Right lobe of liver (tissue), 6 donors: ENCODE results near the gene ARHGEF35. TPM values are rescaled to one million over a fixed set of nuclear protein-coding genes. Genes with fewer than 3 reads are reported as not detected.
"Not testable (repeated sequence)": the region's sequence is repeated elsewhere in the genome, so short reads cannot be mapped to it uniquely, and the experiment has no call there.

Experiments
- ATAC-seq, 4 donors: fragments of 200-7000 bp; cut with Tn5 transposase; one replicate each; pipeline ENCODE4 v1.9.1; 2020; ENCODE audit warnings: mild to moderate bottlenecking in 4 of 4, moderate library complexity in 4 of 4
- DNase-seq, 3 donors: peaks; one replicate each; pipeline ENCODE4 v3.0.0-alpha.2; 2020
- H3K27ac ChIP-seq, 3 donors: fragments of 200-600 bp; one replicate each; pipeline ENCODE4 v1.8.0; 2022
- H3K27me3 ChIP-seq, 2 donors: fragments of 200-600 bp; one replicate each; pipeline ENCODE4 v1.8.0; 2022
- H3K36me3 ChIP-seq, 4 donors: fragments of 200-600 bp; sonication (generic) in 1 of 4; one replicate each; pipeline versions ENCODE4 v1.5.1 to v1.8.0; 2017 to 2022; ENCODE audit warnings: control low read depth in 1 of 4
- H3K4me1 ChIP-seq, 4 donors: fragments of 200-600 bp; sonication (generic) in 1 of 4; one replicate each; pipeline versions ENCODE4 v1.5.1 to v1.8.0; 2017 to 2022; ENCODE audit warnings: control low read depth in 1 of 4
- H3K4me3 ChIP-seq, 3 donors: fragments of 200-600 bp; one replicate each; pipeline ENCODE4 v1.8.0; 2022
- H3K9me3 ChIP-seq, 4 donors: fragments of 200-600 bp; sonication (generic) in 1 of 4; one replicate each; pipeline versions ENCODE4 v1.5.1 to v1.8.0; 2017 to 2022; ENCODE audit warnings: control low read depth in 1 of 4
- CTCF ChIP-seq, 4 donors: fragments of 200-600 bp in 3 of 4; fragments of 450-650 bp in 1 of 4; IDR thresholded peaks; one replicate each; pipeline versions ENCODE4 v1.5.1 to v1.8.0; 2016 to 2022; ENCODE audit warnings: antibody characterized with exemption in 4 of 4, mild to moderate bottlenecking in 2 of 4
- POLR2A ChIP-seq: fragments of 450-650 bp; IDR thresholded peaks from one replicate; pipeline ENCODE4 v1.6.1; 2017; ENCODE audit warnings: antibody characterized with exemption, mild to moderate bottlenecking
- WGBS: methylation state at CpG from one replicate; pipeline ENCODE4 v1.1.6; 2018; ENCODE audit warnings: low coverage, low lambda C conversion rate; ENCODE audit not compliant: insufficient coverage; ENCODE audit errors: missing lambda C conversion rate; 5-methylcytosine and 5-hydroxymethylcytosine counted together
- intact Hi-C, 2 donors: fragments of 100-400 bp; cut with DNase I; formaldehyde crosslinking; loops; one replicate each; pipeline versions ENCODE4 v1.11.2 to v1.14.1; 2022
- total RNA-seq, 6 experiments: library from RNA; depleted of rRNA in 2 of 6; stranded (reverse); fragments of >200 nt in 2 of 6; fragmentation: NEBNext Ultra II Directional in 3 of 6; extraction: Animal tissue kit (Norgen Biotek cat#: 25700) in 3 of 6; gene quantifications; one replicate each; pipeline versions ENCODE4 v1.1.0 to v1.2.4, GENCODE V29; 2016 to 2023
- donor health status: DM: no; HTN: yes; CAD: no.
- donor health status: DM: no; HTN: no; CAD: no.
- donor health status: DM: no; HTN: no; CAD: no.
- donor health status: DM: no; HTN: yes; CAD: no.
- donor health status: DM: no; HTN: yes; CAD: no.

The ARHGEF35 gene
- total RNA-seq, 6 experiments from 2014 or later: 3.6 to 10.8 (median 5.8) TPM

GRCh38 chr7:144178380-144179164, 17.1 kb downstream of the ARHGEF35 start:
- H3K27me3 ChIP-seq, H3K27ac ChIP-seq, H3K4me1 ChIP-seq, DNase-seq, H3K9me3 ChIP-seq, H3K4me3 ChIP-seq, H3K36me3 ChIP-seq, intact Hi-C loops: not testable (repeated sequence)
- peak; percentile 42 to 46 (median 45) for TF ChIP-seq CTCF (IDR thresholded peaks at IDR 0.05)
- ATAC-seq: peak; percentile 70 to 88 (median 81)
- 5% methylated on average over 3 of the region's 10 CpGs for WGBS

GRCh38 chr7:144174613-144175012, 21.0 kb downstream of the ARHGEF35 start:
- 82% methylated on average over 5 of the region's 5 CpGs for WGBS
- H3K9me3 ChIP-seq: no peaks in the 10 kb centered on the region
- intact Hi-C loops: no loop called here

GRCh38 chr7:144171594-144172350, 23.9 kb downstream of the ARHGEF35 start:
- H3K36me3 ChIP-seq, H3K9me3 ChIP-seq, H3K27ac ChIP-seq, DNase-seq, H3K4me1 ChIP-seq, H3K27me3 ChIP-seq, ATAC-seq, H3K4me3 ChIP-seq, intact Hi-C loops: not testable (repeated sequence)
- 63% methylated on average over 3 of the region's 4 CpGs for WGBS

More at GRCh38 chr7:144174613-144175012, 21.0 kb downstream of the ARHGEF35 start:
- Histone ChIP-seq H3K4me3 (no peak overlapping the region), H3K36me3 (no peaks in the 10 kb centered on the region), H3K27me3 (no peaks in the 10 kb centered on the region), H3K27ac (no peak overlapping the region), H3K4me1 (no peaks in the 10 kb centered on the region)
- no peak for ATAC-seq
- no peak for TF ChIP-seq CTCF (IDR thresholded peaks at IDR 0.05)
- no peak for TF ChIP-seq POLR2A
- no peak for DNase-seq

DNA sequence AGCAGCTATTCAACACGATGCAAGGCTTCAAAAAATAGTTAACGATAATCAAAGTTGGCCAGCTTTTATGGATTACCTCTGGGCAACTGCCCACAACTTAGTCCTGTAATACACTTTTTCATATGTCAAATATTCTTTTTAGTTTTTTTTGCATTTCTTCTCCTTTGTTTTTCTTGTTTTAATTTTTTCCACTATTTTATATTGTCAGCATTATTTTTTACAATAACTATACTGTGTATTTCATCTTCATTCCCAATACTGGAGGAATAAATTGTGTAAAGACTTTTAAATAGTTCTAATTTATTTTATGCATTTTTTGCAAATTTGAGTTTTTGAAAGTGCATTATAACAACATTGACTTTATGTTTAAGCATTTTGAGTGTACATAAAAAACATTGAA, 30.8 kb downstream of the ARHGEF35 start:
- WGBS: 70% methylated on average over 2 of the region's 2 CpGs
- Histone ChIP-seq H3K36me3 (no peaks in the 10 kb centered on the region), H3K27me3 (no peaks in the 10 kb centered on the region), H3K9me3 (no peaks in the 10 kb centered on the region), H3K4me3 (no peak overlapping the region), H3K27ac (no peak overlapping the region), H3K4me1 (no peaks in the 10 kb centered on the region)
- ATAC-seq (no peak), DNase-seq (no peak)
- TF ChIP-seq CTCF (IDR thresholded peaks at IDR 0.05): no peak
- TF ChIP-seq POLR2A: no peak
- intact Hi-C loops: no loop called here

GRCh38 chr7:144158861-144159260, 36.8 kb downstream of the ARHGEF35 start:
- H3K27ac ChIP-seq: no peak overlapping the region
- no peak for ATAC-seq

More at GRCh38 chr7:144158861-144159260, 36.8 kb downstream of the ARHGEF35 start:
- 82% methylated on average over 1 of the region's 1 CpG for WGBS
- intact Hi-C loops: no loop called here
- TF ChIP-seq POLR2A (no peak), CTCF (IDR thresholded peaks at IDR 0.05) (no peak)
- no peaks in the 10 kb centered on the region for H3K9me3 ChIP-seq
- H3K4me3 ChIP-seq: no peak overlapping the region
- H3K36me3 ChIP-seq: no peaks in the 10 kb centered on the region
- DNase-seq: no peak
- H3K4me1 ChIP-seq: no peaks in the 10 kb centered on the region
- no peaks in the 10 kb centered on the region for H3K27me3 ChIP-seq
